GM23338 (cell line): ENCODE results near the gene MIER1. TPM values are rescaled to one million over a fixed set of nuclear protein-coding genes. Genes with fewer than 3 reads are reported as not detected.
A peak's percentile ranks its signal among the peaks of the same experiment; 100 is the strongest.

ENCODE experiments used
- ATAC-seq: fragments of 200-7000 bp; cut with Tn5 transposase; 3 replicates; pipeline ENCODE4 v1.9.1; 2020
- DNase-seq: peaks from one replicate; pipeline ENCODE4 v3.0.0-alpha.2; 2015; ENCODE audit warnings: low spot score
- H2AFZ ChIP-seq: fragments of 200-600 bp; sonication (generic); 2 replicates; pipeline ENCODE4 v1.8.0; 2016; ENCODE audit warnings: antibody characterized with exemption, mild to moderate bottlenecking, moderate library complexity
- H3F3A ChIP-seq: fragments of 200-600 bp; sonication (generic); replicated peaks from 2 replicates; pipeline ENCODE4 v1.8.0; 2017; ENCODE audit warnings: antibody characterized with exemption, mixed run types, low read depth
- H3K27ac ChIP-seq: fragments of 200-600 bp; sonication (generic); 2 replicates; pipeline ENCODE4 v1.6.1; 2016; ENCODE audit warnings: low read depth
- H3K27me3 ChIP-seq: fragments of 200-600 bp; sonication (generic); 2 replicates; pipeline ENCODE4 v1.8.0; 2016; ENCODE audit warnings: mild to moderate bottlenecking, mixed run types, moderate library complexity; ENCODE audit not compliant: insufficient read depth
- H3K36me3 ChIP-seq: fragments of 200-600 bp; sonication (generic); 2 replicates; pipeline ENCODE4 v1.8.0; 2016; ENCODE audit warnings: mild to moderate bottlenecking; ENCODE audit not compliant: insufficient read depth
- H3K4me1 ChIP-seq: fragments of 200-600 bp; sonication (generic); 2 replicates; pipeline ENCODE4 v1.8.0; 2016; ENCODE audit warnings: mild to moderate bottlenecking, moderate library complexity; ENCODE audit not compliant: insufficient read depth
- H3K4me2 ChIP-seq: fragments of 200-600 bp; sonication (generic); 2 replicates; pipeline ENCODE4 v1.7.1; 2017; ENCODE audit warnings: mixed run types
- H3K4me3 ChIP-seq: fragments of 200-600 bp; sonication (generic); 2 replicates; pipeline ENCODE4 v1.6.1; 2016; ENCODE audit warnings: mixed run types
- H3K79me2 ChIP-seq: fragments of 200-600 bp; sonication (generic); replicated peaks from 2 replicates; pipeline ENCODE4 v1.8.0; 2017; ENCODE audit warnings: mild to moderate bottlenecking; ENCODE audit not compliant: insufficient read depth
- H3K9me2 ChIP-seq: fragments of 200-600 bp; sonication (generic); 2 replicates; pipeline ENCODE4 v1.8.0; 2017; ENCODE audit not compliant: insufficient read depth
- H4K20me1 ChIP-seq: fragments of 200-600 bp; sonication (generic); replicated peaks from 2 replicates; pipeline ENCODE4 v1.8.0; 2017; ENCODE audit warnings: mild to moderate bottlenecking; ENCODE audit not compliant: insufficient read depth
- H3K27ac Mint-ChIP-seq: 2 replicates; pipeline ENCODE4 v1.8.0; 2020; ENCODE audit warnings: inconsistent platforms, mild to moderate bottlenecking, moderate library complexity, mixed read lengths
- H3K27me3 Mint-ChIP-seq: 3 replicates; pipeline ENCODE4 v1.8.0; 2022; ENCODE audit warnings: low read depth, mild to moderate bottlenecking, moderate library complexity, mixed read lengths, inconsistent platforms; ENCODE audit not compliant: insufficient read depth, poor library complexity
- H3K36me3 Mint-ChIP-seq: 3 replicates; pipeline ENCODE4 v1.8.0; 2021; ENCODE audit warnings: low read depth, mild to moderate bottlenecking, inconsistent platforms, moderate library complexity, mixed read lengths
- H3K4me1 Mint-ChIP-seq: 3 replicates; pipeline ENCODE4 v1.8.0; 2020; ENCODE audit warnings: mild to moderate bottlenecking, inconsistent platforms, mixed read lengths
- H3K4me3 Mint-ChIP-seq: 3 replicates; pipeline ENCODE4 v1.8.0; 2021; ENCODE audit warnings: moderate library complexity, mild to moderate bottlenecking, inconsistent platforms, mixed read lengths
- H3K9me3 Mint-ChIP-seq: 3 replicates; pipeline ENCODE4 v1.8.0; 2020; ENCODE audit warnings: moderate library complexity, mild to moderate bottlenecking, inconsistent platforms, mixed read lengths
- CREB1 ChIP-seq: fragments of 250-450 bp; sonication (Bioruptor Pico); IDR thresholded peaks from 2 replicates; pipeline ENCODE4 v1.5.0; 2020; ENCODE audit warnings: low read depth, mild to moderate bottlenecking, moderate library complexity
- EZH2 ChIP-seq: fragments of 200-600 bp; sonication (generic); IDR thresholded peaks from one replicate; pipeline ENCODE4 v1.8.0; 2017; ENCODE audit warnings: antibody characterized with exemption, mild to moderate bottlenecking, low read depth; ENCODE audit not compliant: unreplicated experiment
- NANOG ChIP-seq: IDR thresholded peaks from 2 replicates; pipeline ENCODE4 v1.6.1; 2016; ENCODE audit warnings: antibody characterized with exemption, borderline replicate concordance
- STAT1 ChIP-seq: IDR thresholded peaks from one replicate; pipeline ENCODE4 v1.6.1; 2016; ENCODE audit warnings: antibody characterized with exemption; ENCODE audit not compliant: unreplicated experiment
- ZNF462 ChIP-seq: fragments of 250-450 bp; sonication (Bioruptor Pico); IDR thresholded peaks from 2 replicates; pipeline ENCODE4 v1.5.0; 2020; ENCODE audit warnings: mild to moderate bottlenecking, moderate library complexity
- polyA plus RNA-seq: library from polyadenylated mRNA; unstranded; fragments of >200 nt; fragmentation: Nextera tagmentation; extraction: Ambion mirVana; gene quantifications from 2 replicates; pipeline ENCODE4 v1.2.1, GENCODE V29; 2016
- total RNA-seq: library from RNA; depleted of rRNA; stranded (reverse); fragments of >200 nt; shearing (Covaris generic); gene quantifications from 2 replicates; pipeline ENCODE4 v1.2.3, GENCODE V29; 2014

Gene MIER1
- total and polyA plus RNA-seq, 2 experiments from 2014 or later: 38.2 to 72.8 TPM

- TF ChIP-seq ZNF462 (CRISPR knock-in tag): no peak
Observed at GRCh38 chr1:67009792-67010191, 85.0 kb downstream of the MIER1 start (continued).

- Histone ChIP-seq H3K36me3 (no peaks in the 10 kb centered on the region), H3K9me2 (no peaks in the 10 kb centered on the region), H3K79me2 (no peaks in the 10 kb centered on the region), H2AFZ (no peak overlapping the region), H3K27me3 (peaks cover 13% of the 10 kb centered on the region), H4K20me1 (peaks cover 5% of the 10 kb centered on the region; the same call in 1 of the 2 replicates), H3K27ac (no peak overlapping the region), H3K4me2 (no peak overlapping the region), H3F3A (no peaks in the 10 kb centered on the region), H3K4me3 (no peak overlapping the region), H3K4me1 (peaks cover 7% of the 10 kb centered on the region)
- Mint-ChIP-seq H3K36me3 (no peaks in the 10 kb centered on the region), H3K4me3 (no peak overlapping the region), H3K27ac (no peak overlapping the region; the same call in 1 of the 2 replicates), H3K9me3 (no peaks in the 10 kb centered on the region), H3K4me1 (peaks cover 10% of the 10 kb centered on the region; the same call in 2 of the 3 replicates), H3K27me3 (no peaks in the 10 kb centered on the region)
- TF ChIP-seq STAT1: no peak
- no peak for ATAC-seq
- no peak for DNase-seq
Observed at GRCh38 chr1:67013573-67013972, 88.8 kb downstream of the MIER1 start.

GRCh38 chr1:67018574-67018973 lies 93.8 kb downstream of the MIER1 start:
- Histone ChIP-seq H4K20me1 (peaks cover 5% of the 10 kb centered on the region; the same call in 1 of the 2 replicates), H3K4me3 (no peak overlapping the region; the same call in 1 of the 2 replicates), H3F3A (no peaks in the 10 kb centered on the region), H3K4me1 (peaks cover 15% of the 10 kb centered on the region), H3K27ac (no peak overlapping the region), H3K4me2 (peak overlapping the region; percentile 40; the same call in 1 of the 2 replicates), H3K79me2 (no peaks in the 10 kb centered on the region), H2AFZ (no peak overlapping the region), H3K9me2 (no peaks in the 10 kb centered on the region), H3K27me3 (peaks cover 39% of the 10 kb centered on the region), H3K36me3 (no peaks in the 10 kb centered on the region)
- no peak overlapping the region for H3K4me3 Mint-ChIP-seq
- no peak overlapping the region for H3K27ac Mint-ChIP-seq
- peaks cover 26% of the 10 kb centered on the region for H3K4me1 Mint-ChIP-seq
- peaks cover 7% of the 10 kb centered on the region for H3K27me3 Mint-ChIP-seq
- peak; percentile 49; the same call in 2 of the 3 replicates for ATAC-seq
- TF ChIP-seq NANOG: no peak
- no peak for TF ChIP-seq EZH2
- no peak for TF ChIP-seq CREB1 (CRISPR knock-in tag)
- peak; percentile 48 for DNase-seq
- no peaks in the 10 kb centered on the region for H3K9me3 Mint-ChIP-seq
- H3K36me3 Mint-ChIP-seq: no peaks in the 10 kb centered on the region
